H1 (cell line): ENCODE results near the gene LRRC8D. TPM values are rescaled to one million over a fixed set of nuclear protein-coding genes. Genes with fewer than 3 reads are reported as not detected.

Experiments
- SIN3A ChIP-seq, 2 experiments: IDR thresholded peaks in 1 of 2; conservative IDR thresholded peaks in 1 of 2; 2 replicates each; pipeline ENCODE4 v1.6.1; 2011 to 2012; ENCODE audit warnings: low read length in 2 of 2, improper control_type of control experiment in 1 of 2, low read depth in 1 of 2, mild to moderate bottlenecking in 1 of 2
- polyA plus RNA-seq, 7 experiments: library from polyadenylated mRNA; depleted of rRNA in 3 of 7; stranded (reverse) in 5 of 7; unstranded in 2 of 7; fragments of >200 nt in 5 of 7; fragments of 200-250 nt in 2 of 7; gene quantifications; 1 replicate in 5 of 7; 2 replicates in 1 of 7; 4 replicates in 1 of 7; pipeline versions ENCODE4 v1.2.1 to v1.2.3, GENCODE V29; 2011 to 2013; ENCODE audit warnings: missing spikeins in 2 of 7, mixed read lengths in 2 of 7
- total RNA-seq: library from RNA; stranded (reverse); fragmentation: NEBNext Ultra II Directional; extraction: Animal tissue kit (Norgen Biotek cat#: 25700); gene quantifications from 2 replicates; pipeline ENCODE4 v1.2.1, GENCODE V29; 2021
- TF ChIP-seq, protein P1 (sequence below): fragments of 300-600 bp; sonication (generic); IDR thresholded peaks from 2 replicates; pipeline ENCODE4 v1.7.1; 2012; ENCODE audit warnings: low read length, moderate library complexity, mild to moderate bottlenecking, inconsistent platforms; ENCODE audit not compliant: insufficient replicate concordance

Gene LRRC8D
- total and polyA plus RNA-seq, 2 of the 8 experiments (the other 6 are each of a cell fraction or from before 2014, with no cell fraction given): 42.0 to 58.5 TPM

DNA sequence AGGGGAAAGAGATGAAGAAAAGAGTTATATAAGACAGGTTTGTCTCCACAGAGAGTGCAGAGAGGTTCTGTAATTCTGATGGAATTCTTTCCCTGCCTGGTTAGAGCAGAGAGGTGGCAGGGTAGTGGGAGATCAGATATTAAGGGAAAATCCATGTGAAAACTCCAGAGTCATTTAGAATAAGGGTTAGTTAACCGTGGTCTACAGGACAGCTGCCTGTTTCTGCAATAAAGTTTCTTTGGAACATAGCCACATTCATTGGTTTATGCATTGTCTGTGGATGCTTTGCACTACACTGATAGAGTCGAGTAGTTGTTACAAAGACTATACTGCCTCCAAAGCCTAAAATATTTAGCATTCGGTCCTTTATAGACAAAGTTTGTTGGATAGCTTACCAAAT, 55.6 kb downstream of the LRRC8D start (continued):
- TF ChIP-seq, protein P1, sequence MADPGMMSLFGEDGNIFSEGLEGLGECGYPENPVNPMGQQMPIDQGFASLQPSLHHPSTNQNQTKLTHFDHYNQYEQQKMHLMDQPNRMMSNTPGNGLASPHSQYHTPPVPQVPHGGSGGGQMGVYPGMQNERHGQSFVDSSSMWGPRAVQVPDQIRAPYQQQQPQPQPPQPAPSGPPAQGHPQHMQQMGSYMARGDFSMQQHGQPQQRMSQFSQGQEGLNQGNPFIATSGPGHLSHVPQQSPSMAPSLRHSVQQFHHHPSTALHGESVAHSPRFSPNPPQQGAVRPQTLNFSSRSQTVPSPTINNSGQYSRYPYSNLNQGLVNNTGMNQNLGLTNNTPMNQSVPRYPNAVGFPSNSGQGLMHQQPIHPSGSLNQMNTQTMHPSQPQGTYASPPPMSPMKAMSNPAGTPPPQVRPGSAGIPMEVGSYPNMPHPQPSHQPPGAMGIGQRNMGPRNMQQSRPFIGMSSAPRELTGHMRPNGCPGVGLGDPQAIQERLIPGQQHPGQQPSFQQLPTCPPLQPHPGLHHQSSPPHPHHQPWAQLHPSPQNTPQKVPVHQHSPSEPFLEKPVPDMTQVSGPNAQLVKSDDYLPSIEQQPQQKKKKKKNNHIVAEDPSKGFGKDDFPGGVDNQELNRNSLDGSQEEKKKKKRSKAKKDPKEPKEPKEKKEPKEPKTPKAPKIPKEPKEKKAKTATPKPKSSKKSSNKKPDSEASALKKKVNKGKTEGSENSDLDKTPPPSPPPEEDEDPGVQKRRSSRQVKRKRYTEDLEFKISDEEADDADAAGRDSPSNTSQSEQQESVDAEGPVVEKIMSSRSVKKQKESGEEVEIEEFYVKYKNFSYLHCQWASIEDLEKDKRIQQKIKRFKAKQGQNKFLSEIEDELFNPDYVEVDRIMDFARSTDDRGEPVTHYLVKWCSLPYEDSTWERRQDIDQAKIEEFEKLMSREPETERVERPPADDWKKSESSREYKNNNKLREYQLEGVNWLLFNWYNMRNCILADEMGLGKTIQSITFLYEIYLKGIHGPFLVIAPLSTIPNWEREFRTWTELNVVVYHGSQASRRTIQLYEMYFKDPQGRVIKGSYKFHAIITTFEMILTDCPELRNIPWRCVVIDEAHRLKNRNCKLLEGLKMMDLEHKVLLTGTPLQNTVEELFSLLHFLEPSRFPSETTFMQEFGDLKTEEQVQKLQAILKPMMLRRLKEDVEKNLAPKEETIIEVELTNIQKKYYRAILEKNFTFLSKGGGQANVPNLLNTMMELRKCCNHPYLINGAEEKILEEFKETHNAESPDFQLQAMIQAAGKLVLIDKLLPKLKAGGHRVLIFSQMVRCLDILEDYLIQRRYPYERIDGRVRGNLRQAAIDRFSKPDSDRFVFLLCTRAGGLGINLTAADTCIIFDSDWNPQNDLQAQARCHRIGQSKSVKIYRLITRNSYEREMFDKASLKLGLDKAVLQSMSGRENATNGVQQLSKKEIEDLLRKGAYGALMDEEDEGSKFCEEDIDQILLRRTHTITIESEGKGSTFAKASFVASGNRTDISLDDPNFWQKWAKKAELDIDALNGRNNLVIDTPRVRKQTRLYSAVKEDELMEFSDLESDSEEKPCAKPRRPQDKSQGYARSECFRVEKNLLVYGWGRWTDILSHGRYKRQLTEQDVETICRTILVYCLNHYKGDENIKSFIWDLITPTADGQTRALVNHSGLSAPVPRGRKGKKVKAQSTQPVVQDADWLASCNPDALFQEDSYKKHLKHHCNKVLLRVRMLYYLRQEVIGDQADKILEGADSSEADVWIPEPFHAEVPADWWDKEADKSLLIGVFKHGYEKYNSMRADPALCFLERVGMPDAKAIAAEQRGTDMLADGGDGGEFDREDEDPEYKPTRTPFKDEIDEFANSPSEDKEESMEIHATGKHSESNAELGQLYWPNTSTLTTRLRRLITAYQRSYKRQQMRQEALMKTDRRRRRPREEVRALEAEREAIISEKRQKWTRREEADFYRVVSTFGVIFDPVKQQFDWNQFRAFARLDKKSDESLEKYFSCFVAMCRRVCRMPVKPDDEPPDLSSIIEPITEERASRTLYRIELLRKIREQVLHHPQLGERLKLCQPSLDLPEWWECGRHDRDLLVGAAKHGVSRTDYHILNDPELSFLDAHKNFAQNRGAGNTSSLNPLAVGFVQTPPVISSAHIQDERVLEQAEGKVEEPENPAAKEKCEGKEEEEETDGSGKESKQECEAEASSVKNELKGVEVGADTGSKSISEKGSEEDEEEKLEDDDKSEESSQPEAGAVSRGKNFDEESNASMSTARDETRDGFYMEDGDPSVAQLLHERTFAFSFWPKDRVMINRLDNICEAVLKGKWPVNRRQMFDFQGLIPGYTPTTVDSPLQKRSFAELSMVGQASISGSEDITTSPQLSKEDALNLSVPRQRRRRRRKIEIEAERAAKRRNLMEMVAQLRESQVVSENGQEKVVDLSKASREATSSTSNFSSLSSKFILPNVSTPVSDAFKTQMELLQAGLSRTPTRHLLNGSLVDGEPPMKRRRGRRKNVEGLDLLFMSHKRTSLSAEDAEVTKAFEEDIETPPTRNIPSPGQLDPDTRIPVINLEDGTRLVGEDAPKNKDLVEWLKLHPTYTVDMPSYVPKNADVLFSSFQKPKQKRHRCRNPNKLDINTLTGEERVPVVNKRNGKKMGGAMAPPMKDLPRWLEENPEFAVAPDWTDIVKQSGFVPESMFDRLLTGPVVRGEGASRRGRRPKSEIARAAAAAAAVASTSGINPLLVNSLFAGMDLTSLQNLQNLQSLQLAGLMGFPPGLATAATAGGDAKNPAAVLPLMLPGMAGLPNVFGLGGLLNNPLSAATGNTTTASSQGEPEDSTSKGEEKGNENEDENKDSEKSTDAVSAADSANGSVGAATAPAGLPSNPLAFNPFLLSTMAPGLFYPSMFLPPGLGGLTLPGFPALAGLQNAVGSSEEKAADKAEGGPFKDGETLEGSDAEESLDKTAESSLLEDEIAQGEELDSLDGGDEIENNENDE: no peak
- TF ChIP-seq SIN3A (conservative IDR thresholded peaks at IDR 0.05 in 1 of 2, IDR thresholded peaks at IDR 0.05 in 1 of 2; ENCODE audit: low read depth in 1 of 2, low read length in 2 of 2): no peak
- TF ChIP-seq, all 59 proteins: peak for 0
